Retinal pigment epithelial cell (primary cell): Measurements from ENCODE around the gene PNN.

ENCODE experiments used
- DNase-seq: peaks from one replicate; pipeline ENCODE4 v3.0.0-alpha.2; 2010; ENCODE audit warnings: low read depth
- H3K4me3 ChIP-seq: 2 replicates; pipeline ENCODE4 v1.5.1; 2011; ENCODE audit warnings: mild to moderate bottlenecking, low read length, control low read depth, moderate library complexity
- CTCF ChIP-seq: conservative IDR thresholded peaks from 2 replicates; pipeline ENCODE4 v1.5.1; 2011; ENCODE audit warnings: low read depth, low read length, control low read depth, inconsistent platforms

The PNN gene

GRCh38 chr14:39175445-39176262 is 600 bp downstream of the PNN start:
- DNase-seq = no peak
- peak overlapping the region; percentile 68 for H3K4me3 ChIP-seq
- TF ChIP-seq CTCF = no peak

- peak overlapping the region; percentile 68 for H3K4me3 ChIP-seq
- no peak for DNase-seq
- TF ChIP-seq CTCF = no peak
Measured at GRCh38 chr14:39176263-39177167, 1.5 kb downstream of the PNN start.

- TF ChIP-seq CTCF = no peak
- H3K4me3 ChIP-seq = no peak overlapping the region
Measured at GRCh38 chr14:39177168-39177545, 2.1 kb downstream of the PNN start.

GRCh38 chr14:39179042-39179441 is 4.0 kb downstream of the PNN start:
- no peak overlapping the region for H3K4me3 ChIP-seq
- no peak for TF ChIP-seq CTCF
- DNase-seq = peak; percentile 62

More at GRCh38 chr14:39177168-39177545, 2.1 kb downstream of the PNN start:
- DNase-seq = no peak

- no peak overlapping the region for H3K4me3 ChIP-seq
- DNase-seq = no peak
- no peak for TF ChIP-seq CTCF
Measured at GRCh38 chr14:39180553-39180952, 5.5 kb downstream of the PNN start.

GRCh38 chr14:39181026-39181692 is 6.1 kb downstream of the PNN start:
- no peak for TF ChIP-seq CTCF
- DNase-seq = no peak
- no peak overlapping the region for H3K4me3 ChIP-seq
